ENCODE measurements around the gene HRH3. TPM values are rescaled to one million over a fixed set of nuclear protein-coding genes. Genes with fewer than 3 reads are reported as not detected.
A peak's percentile ranks its signal among the peaks of the same experiment; 100 is the strongest.

Gene HRH3
- total RNA-seq, 1 donor: not detected

GRCh38 chr20:62263396-62263795 lies 43.3 kb upstream of the HRH3 start:
- H3K4me1 ChIP-seq (ENCODE audit: insufficient read depth, low read length): peaks cover 6% of the 10 kb centered on the region
- peaks cover 44% of the 10 kb centered on the region for H4K20me1 ChIP-seq (ENCODE audit: insufficient read depth, low read length)
- no peak overlapping the region for H2AFZ ChIP-seq (ENCODE audit: low read length)
- H3K27ac ChIP-seq (ENCODE audit: low read depth, low read length): no peak overlapping the region
- H3K27me3 ChIP-seq (ENCODE audit: insufficient read depth, low read length): no peaks in the 10 kb centered on the region
- DNase-seq (ENCODE audit: insufficient read length, low spot score, missing footprints): peak; percentile 84
- no peak overlapping the region for H3K4me3 ChIP-seq (ENCODE audit: insufficient read depth, low read length)
- TF ChIP-seq CTCF (IDR thresholded peaks at IDR 0.05; ENCODE audit: extremely low read depth, low read depth, low read length): no peak
- H3K79me2 ChIP-seq (ENCODE audit: insufficient read depth, low read length): peaks cover 24% of the 10 kb centered on the region
- H3K36me3 ChIP-seq (ENCODE audit: insufficient read depth, low read length): peaks cover 64% of the 10 kb centered on the region
- H3K9me3 ChIP-seq (ENCODE audit: low read depth, low read length): no peaks in the 10 kb centered on the region
- H3K4me2 ChIP-seq (ENCODE audit: insufficient read depth, low read length): no peak overlapping the region

- no peaks in the 10 kb centered on the region for H3K9me3 ChIP-seq (ENCODE audit: low read depth, low read length)
- peaks cover 53% of the 10 kb centered on the region for H4K20me1 ChIP-seq (ENCODE audit: insufficient read depth, low read length)
- no peak overlapping the region for H2AFZ ChIP-seq (ENCODE audit: low read length)
- peaks cover 62% of the 10 kb centered on the region for H3K36me3 ChIP-seq (ENCODE audit: insufficient read depth, low read length)
- peak; percentile 34 for DNase-seq (ENCODE audit: insufficient read length, low spot score, missing footprints)
- no peak overlapping the region for H3K4me2 ChIP-seq (ENCODE audit: insufficient read depth, low read length)
- no peaks in the 10 kb centered on the region for H3K27me3 ChIP-seq (ENCODE audit: insufficient read depth, low read length)
- no peak overlapping the region for H3K27ac ChIP-seq (ENCODE audit: low read depth, low read length)
- H3K79me2 ChIP-seq (ENCODE audit: insufficient read depth, low read length): peaks cover 29% of the 10 kb centered on the region
- TF ChIP-seq CTCF (IDR thresholded peaks at IDR 0.05; ENCODE audit: extremely low read depth, low read depth, low read length): no peak
- H3K4me3 ChIP-seq (ENCODE audit: insufficient read depth, low read length): no peak overlapping the region
- H3K4me1 ChIP-seq (ENCODE audit: insufficient read depth, low read length): peaks cover 12% of the 10 kb centered on the region
These were observed 42.0 kb upstream of the HRH3 start for GRCh38 chr20:62262064-62262463.

GRCh38 chr20:62259294-62259565 lies 39.2 kb upstream of the HRH3 start:
- TF ChIP-seq CTCF (IDR thresholded peaks at IDR 0.05; ENCODE audit: extremely low read depth, low read depth, low read length): no peak
- H3K27ac ChIP-seq (ENCODE audit: low read depth, low read length): no peak overlapping the region
- peaks cover 62% of the 10 kb centered on the region for H4K20me1 ChIP-seq (ENCODE audit: insufficient read depth, low read length)
- DNase-seq (ENCODE audit: insufficient read length, low spot score, missing footprints): peak; percentile 74
- peaks cover 46% of the 10 kb centered on the region for H3K79me2 ChIP-seq (ENCODE audit: insufficient read depth, low read length)
- no peak overlapping the region for H2AFZ ChIP-seq (ENCODE audit: low read length)
- no peak overlapping the region for H3K4me3 ChIP-seq (ENCODE audit: insufficient read depth, low read length)
- no peaks in the 10 kb centered on the region for H3K9me3 ChIP-seq (ENCODE audit: low read depth, low read length)
- peaks cover 48% of the 10 kb centered on the region for H3K36me3 ChIP-seq (ENCODE audit: insufficient read depth, low read length)
- no peaks in the 10 kb centered on the region for H3K27me3 ChIP-seq (ENCODE audit: insufficient read depth, low read length)
- peaks cover 12% of the 10 kb centered on the region for H3K4me1 ChIP-seq (ENCODE audit: insufficient read depth, low read length)
- no peak overlapping the region for H3K4me2 ChIP-seq (ENCODE audit: insufficient read depth, low read length)

GRCh38 chr20:62258499-62259293 lies 38.6 kb upstream of the HRH3 start:
- peaks cover 67% of the 10 kb centered on the region for H4K20me1 ChIP-seq (ENCODE audit: insufficient read depth, low read length)
- DNase-seq (ENCODE audit: insufficient read length, low spot score, missing footprints): peak; percentile 97
- TF ChIP-seq CTCF (IDR thresholded peaks at IDR 0.05; ENCODE audit: extremely low read depth, low read depth, low read length): no peak
- no peaks in the 10 kb centered on the region for H3K27me3 ChIP-seq (ENCODE audit: insufficient read depth, low read length)
- H3K36me3 ChIP-seq (ENCODE audit: insufficient read depth, low read length): peaks cover 44% of the 10 kb centered on the region
- H3K4me2 ChIP-seq (ENCODE audit: insufficient read depth, low read length): peak overlapping the region; percentile 22
- no peak overlapping the region for H3K27ac ChIP-seq (ENCODE audit: low read depth, low read length)
- H2AFZ ChIP-seq (ENCODE audit: low read length): no peak overlapping the region
- H3K4me3 ChIP-seq (ENCODE audit: insufficient read depth, low read length): no peak overlapping the region
- no peaks in the 10 kb centered on the region for H3K9me3 ChIP-seq (ENCODE audit: low read depth, low read length)
- peaks cover 50% of the 10 kb centered on the region for H3K79me2 ChIP-seq (ENCODE audit: insufficient read depth, low read length)
- H3K4me1 ChIP-seq (ENCODE audit: insufficient read depth, low read length): peaks cover 12% of the 10 kb centered on the region

All from osteoblast (primary cell).